H9 (cell line): ENCODE measurements around the gene RPS27. TPM values are rescaled to one million over a fixed set of nuclear protein-coding genes. Genes with fewer than 3 reads are reported as not detected.

Source experiments
- DNase-seq: peaks from one replicate; pipeline ENCODE4 v3.0.0-alpha.2; 2017
- H2AFZ ChIP-seq: one replicate; pipeline ENCODE4 v1.6.1; 2013; ENCODE audit warnings: mild to moderate bottlenecking, low read length, control low read depth, moderate library complexity
- H2AK5ac ChIP-seq: 2 replicates; pipeline ENCODE4 v1.6.1; 2013; ENCODE audit warnings: low read length, control low read depth, mixed read lengths; ENCODE audit not compliant: insufficient read length
- H2BK120ac ChIP-seq: one replicate; pipeline ENCODE4 v1.6.1; 2013; ENCODE audit warnings: low read depth, mild to moderate bottlenecking, low read length, control low read depth, inconsistent platforms; ENCODE audit not compliant: poor library complexity, severe bottlenecking
- H2BK12ac ChIP-seq: 2 replicates; pipeline ENCODE4 v1.6.1; 2013; ENCODE audit warnings: low read length, control low read depth, mixed read lengths, low read depth; ENCODE audit not compliant: insufficient read length
- H2BK15ac ChIP-seq: 2 replicates; pipeline ENCODE4 v1.6.1; 2013; ENCODE audit warnings: low read depth, low read length, control low read depth
- H2BK20ac ChIP-seq: one replicate; pipeline ENCODE4 v1.6.1; 2013; ENCODE audit warnings: low read depth, mild to moderate bottlenecking, low read length, control low read depth, inconsistent platforms; ENCODE audit not compliant: poor library complexity, severe bottlenecking
- H2BK5ac ChIP-seq: 2 replicates; pipeline ENCODE4 v1.6.1; 2013; ENCODE audit warnings: low read length, control low read depth, mixed read lengths; ENCODE audit not compliant: insufficient read length
- H3K14ac ChIP-seq: 2 replicates; pipeline ENCODE4 v1.6.1; 2013; ENCODE audit warnings: low read length, control low read depth; ENCODE audit not compliant: insufficient read depth
- H3K18ac ChIP-seq: 2 replicates; pipeline ENCODE4 v1.6.1; 2013; ENCODE audit warnings: low read depth, mild to moderate bottlenecking, mixed read lengths, low read length, control low read depth; ENCODE audit not compliant: insufficient read length
- H3K23ac ChIP-seq: 2 replicates; pipeline ENCODE4 v1.6.1; 2013; ENCODE audit warnings: low read length, control low read depth, mixed read lengths, low read depth; ENCODE audit not compliant: insufficient read length
- H3K23me2 ChIP-seq: 2 replicates; pipeline ENCODE4 v1.6.1; 2013; ENCODE audit warnings: low read depth, mild to moderate bottlenecking, mixed read lengths, low read length, control low read depth; ENCODE audit not compliant: insufficient read length, poor library complexity, severe bottlenecking
- H3K27ac ChIP-seq: 2 replicates; pipeline ENCODE4 v1.5.1; 2013; ENCODE audit warnings: low read length, control low read depth, mixed read lengths, low read depth; ENCODE audit not compliant: insufficient read length
- H3K27me3 ChIP-seq: 2 replicates; pipeline ENCODE4 v1.6.1; 2013; ENCODE audit warnings: low read length, control low read depth, inconsistent platforms; ENCODE audit not compliant: insufficient read depth
- H3K4ac ChIP-seq: 2 replicates; pipeline ENCODE4 v1.6.1; 2013; ENCODE audit warnings: low read depth, mild to moderate bottlenecking, control low read depth, inconsistent platforms, low read length, moderate library complexity
- H3K4me1 ChIP-seq: 2 replicates; pipeline ENCODE4 v1.6.1; 2013; ENCODE audit warnings: low read length, control low read depth, inconsistent platforms; ENCODE audit not compliant: insufficient read depth
- H3K4me2 ChIP-seq: 2 replicates; pipeline ENCODE4 v1.6.1; 2013; ENCODE audit warnings: low read length, control low read depth, mixed read lengths; ENCODE audit not compliant: insufficient read length, insufficient read depth
- H3K56ac ChIP-seq: 2 replicates; pipeline ENCODE4 v1.6.1; 2013; ENCODE audit warnings: low read depth, mild to moderate bottlenecking, mixed read lengths, low read length, control low read depth; ENCODE audit not compliant: insufficient read length
- H3K79me1 ChIP-seq: 2 replicates; pipeline ENCODE4 v1.6.1; 2013; ENCODE audit warnings: low read depth, mild to moderate bottlenecking, moderate library complexity, low read length, control low read depth, inconsistent platforms; ENCODE audit not compliant: insufficient read depth, poor library complexity, severe bottlenecking
- H3K79me2 ChIP-seq: 2 replicates; pipeline ENCODE4 v1.6.1; 2013; ENCODE audit warnings: low read length, control low read depth, inconsistent platforms; ENCODE audit not compliant: insufficient read depth
- H3K9ac ChIP-seq: 2 replicates; pipeline ENCODE4 v1.6.1; 2013; ENCODE audit warnings: low read length, control low read depth, mixed read lengths; ENCODE audit not compliant: insufficient read length; ENCODE audit errors: extremely low read depth
- H3K9me3 ChIP-seq: one replicate; pipeline ENCODE4 v1.6.1; 2013; ENCODE audit warnings: low read depth, low read length, inconsistent platforms; ENCODE audit not compliant: control insufficient read depth
- H3T11ph ChIP-seq: one replicate; pipeline ENCODE4 v1.6.1; 2013; ENCODE audit warnings: mild to moderate bottlenecking, low read length, control low read depth, inconsistent platforms
- H4K20me1 ChIP-seq: one replicate; pipeline ENCODE4 v1.6.1; 2013; ENCODE audit not compliant: control insufficient read depth, insufficient read length, insufficient read depth
- H4K5ac ChIP-seq: 2 replicates; pipeline ENCODE4 v1.6.1; 2013; ENCODE audit warnings: low read depth, mild to moderate bottlenecking, mixed read lengths, low read length, control low read depth; ENCODE audit not compliant: insufficient read length
- H4K8ac ChIP-seq: replicated peaks from 2 replicates; pipeline ENCODE4 v1.6.1; 2013; ENCODE audit warnings: low read length, control low read depth, mixed read lengths, low read depth; ENCODE audit not compliant: insufficient read length
- H4K91ac ChIP-seq: 2 replicates; pipeline ENCODE4 v1.6.1; 2013; ENCODE audit warnings: low read depth, mild to moderate bottlenecking, moderate library complexity, mixed read lengths, low read length, control low read depth; ENCODE audit not compliant: insufficient read length
- H3K27ac Mint-ChIP-seq, 3 experiments: 2 replicates in 2 of 3; 3 replicates in 1 of 3; pipeline ENCODE4 v1.8.0; 2020 to 2021; ENCODE audit warnings: mixed read lengths in 3 of 3, mild to moderate bottlenecking in 1 of 3, moderate library complexity in 1 of 3
- H3K27me3 Mint-ChIP-seq: 2 replicates; pipeline ENCODE4 v1.8.0; 2021; ENCODE audit warnings: low read depth, mild to moderate bottlenecking, moderate library complexity, mixed read lengths
- H3K36me3 Mint-ChIP-seq, 3 experiments: 2 replicates in 2 of 3; 3 replicates in 1 of 3; pipeline ENCODE4 v1.8.0; 2020 to 2021; ENCODE audit warnings: low read depth in 3 of 3, mixed read lengths in 3 of 3; ENCODE audit not compliant: insufficient read depth in 1 of 3
- H3K4me1 Mint-ChIP-seq, 2 experiments: 2 replicates each; pipeline ENCODE4 v1.8.0; 2020; ENCODE audit warnings: mixed read lengths in 2 of 2
- H3K4me3 Mint-ChIP-seq, 2 experiments: 2 replicates in 1 of 2; 3 replicates in 1 of 2; pipeline ENCODE4 v1.8.0; 2020 to 2021; ENCODE audit warnings: mild to moderate bottlenecking in 2 of 2, mixed read lengths in 2 of 2, moderate library complexity in 1 of 2
- H3K9me3 Mint-ChIP-seq, 2 experiments: 2 replicates in 1 of 2; 3 replicates in 1 of 2; pipeline ENCODE4 v1.8.0; 2020; ENCODE audit warnings: mild to moderate bottlenecking in 2 of 2, mixed read lengths in 2 of 2, moderate library complexity in 1 of 2
- CTCF ChIP-seq: fragments of 200-600 bp; sonication (generic); conservative IDR thresholded peaks from 3 replicates; pipeline ENCODE4 v1.8.0; 2021; ENCODE audit warnings: antibody characterized with exemption, mild to moderate bottlenecking
- WGBS: extraction: QIAGEN DNeasy Blood & Tissue Kit; methylation state at CpG from one replicate; pipeline ENCODE4 v1.1.7; 2013; ENCODE audit warnings: missing lambda C conversion rate, low lambda C conversion rate, mixed read lengths; ENCODE audit not compliant: insufficient read length; ENCODE audit errors: extremely low coverage; 5-methylcytosine and 5-hydroxymethylcytosine counted together
- total RNA-seq: library from RNA; stranded (reverse); gene quantifications from 2 replicates; pipeline ENCODE4 v1.2.1, GENCODE V29; 2021

Gene RPS27
- total RNA-seq, 1 experiment from 2014 or later, result 2,321 TPM

- Histone ChIP-seq H3K14ac (no peak overlapping the region), H3T11ph (no peak overlapping the region), H2BK5ac (no peak overlapping the region), H3K79me2 (no peaks in the 10 kb centered on the region), H3K9me3 (no peaks in the 10 kb centered on the region), H2AFZ (no peak overlapping the region), H3K23me2 (peaks cover 5% of the 10 kb centered on the region), H2BK120ac (no peak overlapping the region), H4K91ac (no peak overlapping the region), H3K27ac (no peak overlapping the region), H2AK5ac (no peak overlapping the region), H3K27me3 (no peaks in the 10 kb centered on the region), H3K18ac (no peak overlapping the region), H3K9ac (no peak overlapping the region), H3K79me1 (no peaks in the 10 kb centered on the region), H2BK20ac (no peak overlapping the region), H3K4me2 (no peak overlapping the region), H3K4ac (no peak overlapping the region), H4K20me1 (no peaks in the 10 kb centered on the region), H2BK12ac (no peak overlapping the region), H3K4me1 (no peaks in the 10 kb centered on the region), H3K23ac (no peak overlapping the region), H4K5ac (no peak overlapping the region), H2BK15ac (no peak overlapping the region), H3K56ac (no peak overlapping the region), H4K8ac (no peak overlapping the region)
- H3K9me3 Mint-ChIP-seq, result peaks cover 0 to 4% of the 10 kb centered on the region in 2 experiments; a peak in 1 of 5 replicates
- no peak for DNase-seq
- H3K4me3 Mint-ChIP-seq, result peak overlapping the region in 1 of 2 experiments; percentile 50; a peak in 2 of 5 replicates
- H3K4me1 Mint-ChIP-seq, result peaks cover 24 to 33% of the 10 kb centered on the region in 2 experiments
- no CpG with 5 or more reads among the region's 2 CpGs for whole genome bisulfite sequencing
- H3K27ac Mint-ChIP-seq, result peak overlapping the region in 1 of 3 experiments; percentile 87; a peak in 1 of 7 replicates
- H3K27me3 Mint-ChIP-seq, result no peaks in the 10 kb centered on the region
- H3K36me3 Mint-ChIP-seq, result peaks cover 20 to 40% (median 38%) of the 10 kb centered on the region in 3 experiments
- TF ChIP-seq CTCF, result no peak
Observed at GRCh38 chr1:153970346-153970745, 20.2 kb upstream of the RPS27 start.
